ENCODE results near the gene SOWAHA. TPM values are rescaled to one million over a fixed set of nuclear protein-coding genes. Genes with fewer than 3 reads are reported as not detected.

SOWAHA gene
- total RNA-seq, 1 experiment from 2014 or later: 0.20 TPM

- Histone ChIP-seq H4K20me1 (ENCODE audit: control insufficient read depth, insufficient read depth, insufficient read length) (no peaks in the 10 kb centered on the region), H4K91ac (ENCODE audit: insufficient read length, low read depth, low read length) (no peak overlapping the region), H3K56ac (ENCODE audit: insufficient read length, low read depth, low read length) (no peak overlapping the region), H3K23ac (ENCODE audit: insufficient read length, low read depth, low read length) (no peak overlapping the region), H3K14ac (ENCODE audit: insufficient read depth, low read length) (no peak overlapping the region), H3K23me2 (ENCODE audit: insufficient read length, low read depth, low read length, poor library complexity, severe bottlenecking) (no peaks in the 10 kb centered on the region), H2BK15ac (ENCODE audit: low read depth, low read length) (no peak overlapping the region), H3K9ac (ENCODE audit: extremely low read depth, insufficient read length, low read length) (no peak overlapping the region), H2BK12ac (ENCODE audit: insufficient read length, low read depth, low read length) (no peak overlapping the region), H4K8ac (replicated peaks; ENCODE audit: insufficient read length, low read depth, low read length) (no peak overlapping the region), H2BK5ac (ENCODE audit: insufficient read length, low read length) (no peak overlapping the region), H3K4ac (ENCODE audit: low read depth, low read length) (no peak overlapping the region), H2BK20ac (ENCODE audit: low read depth, low read length, poor library complexity, severe bottlenecking) (no peak overlapping the region), H3K79me1 (ENCODE audit: insufficient read depth, low read depth, low read length, poor library complexity, severe bottlenecking) (no peaks in the 10 kb centered on the region), H3K4me2 (ENCODE audit: insufficient read depth, insufficient read length, low read length) (no peak overlapping the region), H3K4me1 (ENCODE audit: insufficient read depth, low read length) (no peaks in the 10 kb centered on the region), H3K9me3 (ENCODE audit: control insufficient read depth, low read depth, low read length) (no peaks in the 10 kb centered on the region), H2BK120ac (ENCODE audit: low read depth, low read length, poor library complexity, severe bottlenecking) (no peak overlapping the region), H2AFZ (ENCODE audit: low read length) (no peak overlapping the region), H3T11ph (ENCODE audit: low read length) (no peak overlapping the region), H3K79me2 (ENCODE audit: insufficient read depth, low read length) (no peaks in the 10 kb centered on the region), H3K27ac (ENCODE audit: insufficient read length, low read depth, low read length) (no peak overlapping the region), H2AK5ac (ENCODE audit: insufficient read length, low read length) (no peak overlapping the region), H4K5ac (ENCODE audit: insufficient read length, low read depth, low read length) (no peak overlapping the region), H3K18ac (ENCODE audit: insufficient read length, low read depth, low read length) (no peak overlapping the region), H3K27me3 (ENCODE audit: insufficient read depth, low read length) (peaks cover 32% of the 10 kb centered on the region)
- peaks cover 0 to 4% (median 0%) of the 10 kb centered on the region in 3 experiments; a peak in 3 of 7 replicates for H3K36me3 Mint-ChIP-seq (ENCODE audit: insufficient read depth in 1 of 3, low read depth in 3 of 3)
- no peak overlapping the region for H3K4me3 Mint-ChIP-seq
- peaks cover 0 to 4% of the 10 kb centered on the region in 2 experiments; a peak in 3 of 5 replicates for H3K9me3 Mint-ChIP-seq
- WGBS (ENCODE audit: extremely low coverage, insufficient read length, low lambda C conversion rate): no CpG with 5 or more reads among the region's 1 CpG
- peaks cover 9 to 20% of the 10 kb centered on the region in 2 experiments for H3K4me1 Mint-ChIP-seq
- no peak for DNase-seq
- no peak overlapping the region for H3K27ac Mint-ChIP-seq
- peaks cover 80% of the 10 kb centered on the region for H3K27me3 Mint-ChIP-seq (ENCODE audit: low read depth)
- TF ChIP-seq CTCF (conservative IDR thresholded peaks at IDR 0.05): no peak
Observed at GRCh38 chr5:132815454-132815853, 2.4 kb downstream of the SOWAHA start.
